ENCODE results near the gene GRIK4. TPM values are rescaled to one million over a fixed set of nuclear protein-coding genes. Genes with fewer than 3 reads are reported as not detected.

GRIK4 gene
- total and polyA plus RNA-seq, 4 donors = 0.05 to 0.25 (median 0.06) TPM; not detected in 1

GRCh38 chr11:120694726-120695125, 183.2 kb downstream of the GRIK4 start:
- 60% methylated on average over 4 of the region's 4 CpGs for WGBS
- Histone ChIP-seq H3K36me3 (ENCODE audit: control insufficient read depth in 4 of 4, insufficient read depth in 3 of 4, low read depth in 1 of 4, low read length in 3 of 4) (no peaks in the 10 kb centered on the region), H3K9ac (ENCODE audit: low read depth in 1 of 2, low read length in 2 of 2) (no peak overlapping the region), H3K4me3 (ENCODE audit: low read depth in 1 of 3, low read length in 3 of 3) (no peak overlapping the region), H3K4me1 (ENCODE audit: control insufficient read depth in 4 of 4, insufficient read depth in 4 of 4, low read length in 3 of 4) (no peaks in the 10 kb centered on the region), H3K27ac (ENCODE audit: low read depth in 1 of 2, low read length in 2 of 2) (no peak overlapping the region), H3K9me3 (ENCODE audit: control insufficient read depth in 4 of 4, low read length in 3 of 4) (no peaks in the 10 kb centered on the region), H3K27me3 (ENCODE audit: control insufficient read depth in 4 of 4, insufficient read depth in 4 of 4, low read length in 3 of 4) (peaks cover 0 to 2% (median under 1%) of the 10 kb centered on the region in 4 donors)
- TF ChIP-seq YY1 (IDR thresholded peaks at IDR 0.05) (no peak), HNF4A (conservative IDR thresholded peaks at IDR 0.05) (no peak), TAF1 (conservative IDR thresholded peaks at IDR 0.05) (no peak), ATF3 (IDR thresholded peaks at IDR 0.05) (no peak), JUND (IDR thresholded peaks at IDR 0.05) (no peak), FOXA2 (IDR thresholded peaks at IDR 0.05) (no peak), HNF4G (IDR thresholded peaks at IDR 0.05) (no peak), EGR1 (IDR thresholded peaks at IDR 0.05; ENCODE audit: low read depth in 2 of 2) (no peak), SP1 (IDR thresholded peaks at IDR 0.05) (no peak), RAD21 (IDR thresholded peaks at IDR 0.05) (no peak), NR2F2 (IDR thresholded peaks at IDR 0.05) (no peak), ZBTB33 (IDR thresholded peaks at IDR 0.05) (no peak)
- DNase-seq (ENCODE audit: low spot score) = no peak

- Histone ChIP-seq H3K9ac (ENCODE audit: low read depth in 1 of 2, low read length in 2 of 2) (no peak overlapping the region), H3K27me3 (ENCODE audit: control insufficient read depth in 4 of 4, insufficient read depth in 4 of 4, low read length in 3 of 4) (peaks cover 0 to 2% (median under 1%) of the 10 kb centered on the region in 4 donors), H3K27ac (ENCODE audit: low read depth in 1 of 2, low read length in 2 of 2) (no peak overlapping the region), H3K36me3 (ENCODE audit: control insufficient read depth in 4 of 4, insufficient read depth in 3 of 4, low read depth in 1 of 4, low read length in 3 of 4) (no peaks in the 10 kb centered on the region), H3K4me3 (ENCODE audit: low read depth in 1 of 3, low read length in 3 of 3) (no peak overlapping the region), H3K9me3 (ENCODE audit: control insufficient read depth in 4 of 4, low read length in 3 of 4) (no peaks in the 10 kb centered on the region), H3K4me1 (ENCODE audit: control insufficient read depth in 4 of 4, insufficient read depth in 4 of 4, low read length in 3 of 4) (no peaks in the 10 kb centered on the region)
- TF ChIP-seq FOXA2 (IDR thresholded peaks at IDR 0.05) (no peak), HNF4A (conservative IDR thresholded peaks at IDR 0.05) (no peak), FOXA1 (IDR thresholded peaks at IDR 0.05) (no peak), YY1 (IDR thresholded peaks at IDR 0.05) (no peak), RAD21 (IDR thresholded peaks at IDR 0.05) (no peak), MAX (IDR thresholded peaks at IDR 0.05) (no peak), HNF4G (IDR thresholded peaks at IDR 0.05) (no peak)
- DNase-seq (ENCODE audit: low spot score) = no peak
- WGBS = 95% methylated on average over 8 of the region's 8 CpGs
Observed at GRCh38 chr11:120695426-120695825, 183.9 kb downstream of the GRIK4 start.

GRCh38 chr11:120695939-120696338, 184.4 kb downstream of the GRIK4 start:
- no peak for TF ChIP-seq HNF4G (IDR thresholded peaks at IDR 0.05)
- no peak for TF ChIP-seq ATF3 (IDR thresholded peaks at IDR 0.05)
- no peak for TF ChIP-seq RAD21 (IDR thresholded peaks at IDR 0.05)
- no peak for TF ChIP-seq HNF4A (conservative IDR thresholded peaks at IDR 0.05)
- no peak for TF ChIP-seq CTCF (IDR thresholded peaks at IDR 0.05; ENCODE audit: low read depth, low read length, missing input control)
- TF ChIP-seq REST (IDR thresholded peaks at IDR 0.05) = no peak
- Histone ChIP-seq H3K27me3 (ENCODE audit: control insufficient read depth in 4 of 4, insufficient read depth in 4 of 4, low read length in 3 of 4) (peaks cover 0 to 2% (median under 1%) of the 10 kb centered on the region in 4 donors), H3K9me3 (ENCODE audit: control insufficient read depth in 4 of 4, low read length in 3 of 4) (no peaks in the 10 kb centered on the region), H3K9ac (ENCODE audit: low read depth in 1 of 2, low read length in 2 of 2) (no peak overlapping the region), H3K27ac (ENCODE audit: low read depth in 1 of 2, low read length in 2 of 2) (no peak overlapping the region), H3K36me3 (ENCODE audit: control insufficient read depth in 4 of 4, insufficient read depth in 3 of 4, low read depth in 1 of 4, low read length in 3 of 4) (no peaks in the 10 kb centered on the region), H3K4me1 (ENCODE audit: control insufficient read depth in 4 of 4, insufficient read depth in 4 of 4, low read length in 3 of 4) (no peaks in the 10 kb centered on the region), H3K4me3 (ENCODE audit: low read depth in 1 of 3, low read length in 3 of 3) (no peak overlapping the region)
- WGBS = 96% methylated on average over 5 of the region's 5 CpGs
- no peak for DNase-seq (ENCODE audit: low spot score)

Measured in liver (tissue), 9 donors.